ENCODE data around the gene GNAS-AS1. TPM values are rescaled to one million over a fixed set of nuclear protein-coding genes. Genes with fewer than 3 reads are reported as not detected.

The GNAS-AS1 gene
- total RNA-seq, 1 experiment from 2014 or later, result 4.0 TPM

- Histone ChIP-seq H3K4me2 (ENCODE audit: low read depth, low read length, poor library complexity, severe bottlenecking) (peak overlapping the region; percentile 5), H3K9ac (ENCODE audit: low read length) (no peak overlapping the region), H2AFZ (ENCODE audit: low read length) (no peak overlapping the region), H3K4me1 (ENCODE audit: low read length) (peaks cover 19% of the 10 kb centered on the region), H3K9me2 (replicated peaks; ENCODE audit: insufficient read depth, low read length) (no peaks in the 10 kb centered on the region), H3K9me3 (ENCODE audit: low read length) (no peaks in the 10 kb centered on the region), H3K27ac (ENCODE audit: low read length) (no peak overlapping the region), H3K36me3 (ENCODE audit: insufficient read depth, low read length) (no peaks in the 10 kb centered on the region), H3K4me3 (ENCODE audit: low read length) (peak overlapping the region; percentile 73; the same call in 1 of the 2 replicates), H3K79me2 (ENCODE audit: low read length) (peaks cover 42% of the 10 kb centered on the region), H3K27me3 (ENCODE audit: low read length) (no peaks in the 10 kb centered on the region), H4K20me1 (ENCODE audit: insufficient read depth, low read depth, low read length) (0 out of 2 replicates have a peak, but pooled peaks cover 8% of the 10 kb centered on the region)
- no peak for DNase-seq
Observed at GRCh38 chr20:58851221-58851968, 693 bp upstream of the GNAS-AS1 start.

GRCh38 chr20:58847463-58847862, 3.2 kb downstream of the GNAS-AS1 start:
- H3K36me3 ChIP-seq (ENCODE audit: insufficient read depth, low read length), result no peaks in the 10 kb centered on the region
- no peaks in the 10 kb centered on the region for H3K9me2 ChIP-seq (replicated peaks; ENCODE audit: insufficient read depth, low read length)
- H2AFZ ChIP-seq (ENCODE audit: low read length), result no peak overlapping the region
- H3K4me3 ChIP-seq (ENCODE audit: low read length), result no peak overlapping the region
- H3K4me1 ChIP-seq (ENCODE audit: low read length), result peaks cover 18% of the 10 kb centered on the region
- no peak overlapping the region for H3K4me2 ChIP-seq (ENCODE audit: low read depth, low read length, poor library complexity, severe bottlenecking)
- H3K9ac ChIP-seq (ENCODE audit: low read length), result no peak overlapping the region
- no peaks in the 10 kb centered on the region for H3K27me3 ChIP-seq (ENCODE audit: low read length)
- no peak for DNase-seq
- H4K20me1 ChIP-seq (ENCODE audit: insufficient read depth, low read depth, low read length), result peaks cover 15% of the 10 kb centered on the region; the same call in 1 of the 2 replicates
- H3K9me3 ChIP-seq (ENCODE audit: low read length), result no peaks in the 10 kb centered on the region
- H3K27ac ChIP-seq (ENCODE audit: low read length), result no peak overlapping the region
- peaks cover 79% of the 10 kb centered on the region for H3K79me2 ChIP-seq (ENCODE audit: low read length)

GRCh38 chr20:58845706-58846105, 5.0 kb downstream of the GNAS-AS1 start:
- no peaks in the 10 kb centered on the region for H3K9me3 ChIP-seq (ENCODE audit: low read length)
- peaks cover 79% of the 10 kb centered on the region for H3K79me2 ChIP-seq (ENCODE audit: low read length)
- H3K9ac ChIP-seq (ENCODE audit: low read length), result no peak overlapping the region
- peaks cover 15% of the 10 kb centered on the region; the same call in 1 of the 2 replicates for H4K20me1 ChIP-seq (ENCODE audit: insufficient read depth, low read depth, low read length)
- no peak for DNase-seq
- H3K4me2 ChIP-seq (ENCODE audit: low read depth, low read length, poor library complexity, severe bottlenecking), result no peak overlapping the region
- H3K4me1 ChIP-seq (ENCODE audit: low read length), result peaks cover 15% of the 10 kb centered on the region
- H3K4me3 ChIP-seq (ENCODE audit: low read length), result no peak overlapping the region
- no peak overlapping the region for H3K27ac ChIP-seq (ENCODE audit: low read length)
- H3K36me3 ChIP-seq (ENCODE audit: insufficient read depth, low read length), result no peaks in the 10 kb centered on the region
- no peak overlapping the region for H2AFZ ChIP-seq (ENCODE audit: low read length)
- no peaks in the 10 kb centered on the region for H3K27me3 ChIP-seq (ENCODE audit: low read length)
- H3K9me2 ChIP-seq (replicated peaks; ENCODE audit: insufficient read depth, low read length), result no peaks in the 10 kb centered on the region

- Histone ChIP-seq H2AFZ (ENCODE audit: low read length) (no peak overlapping the region), H3K9ac (ENCODE audit: low read length) (no peak overlapping the region), H3K9me3 (ENCODE audit: low read length) (no peaks in the 10 kb centered on the region), H3K4me3 (ENCODE audit: low read length) (no peak overlapping the region), H3K4me2 (ENCODE audit: low read depth, low read length, poor library complexity, severe bottlenecking) (no peak overlapping the region), H3K27me3 (ENCODE audit: low read length) (no peaks in the 10 kb centered on the region), H3K4me1 (ENCODE audit: low read length) (no peaks in the 10 kb centered on the region), H4K20me1 (ENCODE audit: insufficient read depth, low read depth, low read length) (peaks cover 13% of the 10 kb centered on the region; the same call in 1 of the 2 replicates), H3K79me2 (ENCODE audit: low read length) (peaks cover 55% of the 10 kb centered on the region), H3K27ac (ENCODE audit: low read length) (no peak overlapping the region), H3K9me2 (replicated peaks; ENCODE audit: insufficient read depth, low read length) (no peaks in the 10 kb centered on the region), H3K36me3 (ENCODE audit: insufficient read depth, low read length) (no peaks in the 10 kb centered on the region)
- DNase-seq, result no peak
Observed at GRCh38 chr20:58843128-58843556, 7.6 kb downstream of the GNAS-AS1 start.

GRCh38 chr20:58842276-58842675, 8.4 kb downstream of the GNAS-AS1 start:
- Histone ChIP-seq H3K9me3 (ENCODE audit: low read length) (no peaks in the 10 kb centered on the region), H3K79me2 (ENCODE audit: low read length) (peaks cover 51% of the 10 kb centered on the region), H3K9ac (ENCODE audit: low read length) (no peak overlapping the region), H3K27me3 (ENCODE audit: low read length) (no peaks in the 10 kb centered on the region), H3K4me1 (ENCODE audit: low read length) (no peaks in the 10 kb centered on the region), H3K9me2 (replicated peaks; ENCODE audit: insufficient read depth, low read length) (no peaks in the 10 kb centered on the region), H4K20me1 (ENCODE audit: insufficient read depth, low read depth, low read length) (peaks cover 6% of the 10 kb centered on the region; the same call in 1 of the 2 replicates), H3K36me3 (ENCODE audit: insufficient read depth, low read length) (no peaks in the 10 kb centered on the region), H3K4me2 (ENCODE audit: low read depth, low read length, poor library complexity, severe bottlenecking) (no peak overlapping the region), H2AFZ (ENCODE audit: low read length) (no peak overlapping the region), H3K4me3 (ENCODE audit: low read length) (no peak overlapping the region), H3K27ac (ENCODE audit: low read length) (no peak overlapping the region)
- DNase-seq, result no peak

- Histone ChIP-seq H3K79me2 (ENCODE audit: low read length) (peaks cover 50% of the 10 kb centered on the region), H3K9ac (ENCODE audit: low read length) (no peak overlapping the region), H3K27me3 (ENCODE audit: low read length) (no peaks in the 10 kb centered on the region), H3K9me3 (ENCODE audit: low read length) (no peaks in the 10 kb centered on the region), H2AFZ (ENCODE audit: low read length) (no peak overlapping the region), H4K20me1 (ENCODE audit: insufficient read depth, low read depth, low read length) (peaks cover 6% of the 10 kb centered on the region; the same call in 1 of the 2 replicates), H3K9me2 (replicated peaks; ENCODE audit: insufficient read depth, low read length) (no peaks in the 10 kb centered on the region), H3K27ac (ENCODE audit: low read length) (no peak overlapping the region), H3K4me2 (ENCODE audit: low read depth, low read length, poor library complexity, severe bottlenecking) (no peak overlapping the region), H3K36me3 (ENCODE audit: insufficient read depth, low read length) (no peaks in the 10 kb centered on the region), H3K4me3 (ENCODE audit: low read length) (no peak overlapping the region), H3K4me1 (ENCODE audit: low read length) (no peaks in the 10 kb centered on the region)
- DNase-seq, result no peak
Observed at GRCh38 chr20:58841539-58842264, 9.0 kb downstream of the GNAS-AS1 start.

GRCh38 chr20:58840816-58841538, 9.7 kb downstream of the GNAS-AS1 start:
- H3K4me2 ChIP-seq (ENCODE audit: low read depth, low read length, poor library complexity, severe bottlenecking), result no peak overlapping the region
- H3K9me3 ChIP-seq (ENCODE audit: low read length), result no peaks in the 10 kb centered on the region
- H3K27ac ChIP-seq (ENCODE audit: low read length), result no peak overlapping the region
- no peaks in the 10 kb centered on the region for H3K27me3 ChIP-seq (ENCODE audit: low read length)
- H3K4me3 ChIP-seq (ENCODE audit: low read length), result no peak overlapping the region
- H3K4me1 ChIP-seq (ENCODE audit: low read length), result no peaks in the 10 kb centered on the region
- H2AFZ ChIP-seq (ENCODE audit: low read length), result no peak overlapping the region
- H4K20me1 ChIP-seq (ENCODE audit: insufficient read depth, low read depth, low read length), result peaks cover 6% of the 10 kb centered on the region; the same call in 1 of the 2 replicates
- peaks cover 50% of the 10 kb centered on the region for H3K79me2 ChIP-seq (ENCODE audit: low read length)
- no peaks in the 10 kb centered on the region for H3K9me2 ChIP-seq (replicated peaks; ENCODE audit: insufficient read depth, low read length)
- DNase-seq, result no peak
- H3K9ac ChIP-seq (ENCODE audit: low read length), result no peak overlapping the region
- H3K36me3 ChIP-seq (ENCODE audit: insufficient read depth, low read length), result no peaks in the 10 kb centered on the region

Data from Karpas-422 (cell line).